PFSK-1 (cell line): ENCODE measurements around the gene ELMO3.

Experiments used
- FOXP2 ChIP-seq: optimal IDR thresholded peaks from 2 replicates; pipeline ENCODE3; 2011; ENCODE audit warnings: borderline replicate concordance, control low read depth, inconsistent platforms; ENCODE audit not compliant: insufficient read depth; ENCODE audit errors: extremely low read length, extremely low read depth
- POLR2AphosphoS5 ChIP-seq: IDR thresholded peaks from 2 replicates; pipeline ENCODE4 v1.6.1; 2012; ENCODE audit warnings: low read depth, mild to moderate bottlenecking, control low read depth, low read length, moderate library complexity
- SIN3A ChIP-seq: IDR thresholded peaks from 2 replicates; pipeline ENCODE4 v1.6.1; 2012; ENCODE audit warnings: mild to moderate bottlenecking, low read length, moderate library complexity, borderline replicate concordance; ENCODE audit not compliant: insufficient read depth
- TAF1 ChIP-seq: IDR thresholded peaks from 2 replicates; pipeline ENCODE4 v1.6.1; 2012; ENCODE audit warnings: low read length, control low read depth, borderline replicate concordance; ENCODE audit not compliant: insufficient read depth
- TF ChIP-seq, protein P1 (sequence below), 2 experiments: IDR thresholded peaks; 2 replicates each; pipeline versions ENCODE4 v1.6.1 to v1.8.0; 2011 to 2012; ENCODE audit warnings: low read depth in 2 of 2, low read length in 2 of 2, control low read depth in 1 of 2, inconsistent platforms in 1 of 2, mild to moderate bottlenecking in 1 of 2, moderate library complexity in 1 of 2; ENCODE audit not compliant: insufficient read depth in 1 of 2

GRCh38 chr16:67151431-67152097 is 47.4 kb upstream of the ELMO3 start:
- TF ChIP-seq SIN3A (no peak), TAF1 (no peak), POLR2AphosphoS5 (no peak), FOXP2 (no peak)
- TF ChIP-seq, protein P1, sequence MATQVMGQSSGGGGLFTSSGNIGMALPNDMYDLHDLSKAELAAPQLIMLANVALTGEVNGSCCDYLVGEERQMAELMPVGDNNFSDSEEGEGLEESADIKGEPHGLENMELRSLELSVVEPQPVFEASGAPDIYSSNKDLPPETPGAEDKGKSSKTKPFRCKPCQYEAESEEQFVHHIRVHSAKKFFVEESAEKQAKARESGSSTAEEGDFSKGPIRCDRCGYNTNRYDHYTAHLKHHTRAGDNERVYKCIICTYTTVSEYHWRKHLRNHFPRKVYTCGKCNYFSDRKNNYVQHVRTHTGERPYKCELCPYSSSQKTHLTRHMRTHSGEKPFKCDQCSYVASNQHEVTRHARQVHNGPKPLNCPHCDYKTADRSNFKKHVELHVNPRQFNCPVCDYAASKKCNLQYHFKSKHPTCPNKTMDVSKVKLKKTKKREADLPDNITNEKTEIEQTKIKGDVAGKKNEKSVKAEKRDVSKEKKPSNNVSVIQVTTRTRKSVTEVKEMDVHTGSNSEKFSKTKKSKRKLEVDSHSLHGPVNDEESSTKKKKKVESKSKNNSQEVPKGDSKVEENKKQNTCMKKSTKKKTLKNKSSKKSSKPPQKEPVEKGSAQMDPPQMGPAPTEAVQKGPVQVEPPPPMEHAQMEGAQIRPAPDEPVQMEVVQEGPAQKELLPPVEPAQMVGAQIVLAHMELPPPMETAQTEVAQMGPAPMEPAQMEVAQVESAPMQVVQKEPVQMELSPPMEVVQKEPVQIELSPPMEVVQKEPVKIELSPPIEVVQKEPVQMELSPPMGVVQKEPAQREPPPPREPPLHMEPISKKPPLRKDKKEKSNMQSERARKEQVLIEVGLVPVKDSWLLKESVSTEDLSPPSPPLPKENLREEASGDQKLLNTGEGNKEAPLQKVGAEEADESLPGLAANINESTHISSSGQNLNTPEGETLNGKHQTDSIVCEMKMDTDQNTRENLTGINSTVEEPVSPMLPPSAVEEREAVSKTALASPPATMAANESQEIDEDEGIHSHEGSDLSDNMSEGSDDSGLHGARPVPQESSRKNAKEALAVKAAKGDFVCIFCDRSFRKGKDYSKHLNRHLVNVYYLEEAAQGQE (IDR thresholded peaks at IDR 0.05; ENCODE audit: insufficient read depth in 1 of 2, low read depth in 2 of 2, low read length in 2 of 2) = no peak
